ENCODE data around the gene TAF4.

The TAF4 gene

GRCh38 chr20:62043131-62043914, 22.4 kb downstream of the TAF4 start:
- no peak for DNase-seq

DNA sequence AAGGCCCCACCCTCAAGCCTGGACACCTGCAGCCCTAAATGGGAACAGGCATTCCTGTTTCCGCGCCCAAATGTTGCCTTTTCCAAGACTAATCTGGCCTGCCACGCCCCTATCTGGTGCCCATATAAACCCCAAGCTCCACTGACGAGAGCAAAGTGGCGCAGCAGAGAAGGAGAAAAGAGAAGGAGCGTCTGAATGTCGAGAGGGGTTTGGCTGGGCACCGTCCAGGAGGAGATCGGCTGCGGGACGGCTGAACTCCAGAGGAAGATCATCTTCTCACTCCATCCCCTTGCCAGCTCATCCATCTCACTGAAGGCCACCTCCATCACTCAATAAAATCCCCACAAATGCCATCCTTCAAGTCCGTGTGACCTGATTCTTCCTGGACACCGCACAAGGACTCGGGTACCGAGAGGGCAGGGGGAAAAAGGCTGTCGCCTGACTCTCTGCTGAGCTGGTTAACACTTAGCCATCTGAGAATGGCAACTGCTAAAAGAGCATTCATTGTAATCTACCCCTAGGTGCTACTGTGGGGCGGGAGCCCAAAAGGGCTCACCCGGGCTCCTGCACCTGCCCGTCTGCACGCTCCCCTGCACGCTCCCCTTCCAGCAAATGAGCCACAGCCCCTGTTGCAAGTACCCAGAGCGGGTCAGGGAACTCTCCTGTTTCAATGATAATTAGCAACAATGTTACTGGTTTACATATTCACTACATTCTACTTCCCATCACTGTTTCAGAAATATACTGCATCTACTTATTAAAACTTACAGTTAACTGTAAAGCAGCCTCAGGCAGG, 23.5 kb downstream of the TAF4 start:
- no peak for DNase-seq

GRCh38 chr20:62040933-62041332, 24.7 kb downstream of the TAF4 start:
- no peak for DNase-seq

- no peak for DNase-seq
These were observed 25.2 kb downstream of the TAF4 start for GRCh38 chr20:62040381-62040922.

- DNase-seq: no peak
These were observed 25.9 kb downstream of the TAF4 start for GRCh38 chr20:62039738-62040137.

DNA sequence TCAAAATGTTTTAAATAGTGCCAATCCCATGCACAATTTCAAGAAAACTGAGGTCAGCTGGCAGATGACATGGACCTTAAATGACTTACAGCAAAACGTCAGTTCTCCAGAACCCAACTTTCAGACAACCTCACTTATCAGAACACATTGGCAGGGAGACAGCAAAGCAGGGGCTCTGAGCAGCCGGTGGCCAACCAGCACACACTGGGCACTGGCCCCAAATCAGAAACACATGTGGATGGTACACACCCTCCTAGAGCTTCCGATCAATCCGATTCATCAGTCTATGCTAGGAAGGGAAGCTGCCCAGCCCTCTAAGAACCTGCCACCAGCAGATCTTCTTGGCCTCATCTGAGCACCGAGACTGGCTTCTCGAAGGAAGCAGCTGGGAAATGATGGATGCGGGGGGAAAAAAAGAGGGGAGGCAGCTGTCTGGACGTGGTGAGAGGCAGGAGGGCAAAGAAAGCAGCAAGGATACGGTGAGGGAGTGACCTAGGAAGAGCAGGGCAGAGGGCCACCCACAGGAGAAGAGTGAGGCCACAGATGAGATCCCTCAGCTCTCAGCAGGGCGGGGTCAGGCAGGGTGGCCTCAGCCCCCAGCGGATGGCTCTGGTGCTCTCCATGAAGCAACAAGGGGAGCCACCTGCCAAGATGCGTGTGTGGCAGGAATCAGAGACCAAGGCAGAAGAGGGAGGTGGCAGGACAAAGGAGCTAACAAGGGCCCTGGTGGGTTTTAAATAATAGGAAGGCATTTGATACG, 32.9 kb downstream of the TAF4 start:
- no peak for DNase-seq

GRCh38 chr20:62031462-62032092, 34.1 kb downstream of the TAF4 start:
- DNase-seq: no peak

- DNase-seq: peak; percentile 61
These were observed 34.7 kb downstream of the TAF4 start for GRCh38 chr20:62030834-62031434.

DNA sequence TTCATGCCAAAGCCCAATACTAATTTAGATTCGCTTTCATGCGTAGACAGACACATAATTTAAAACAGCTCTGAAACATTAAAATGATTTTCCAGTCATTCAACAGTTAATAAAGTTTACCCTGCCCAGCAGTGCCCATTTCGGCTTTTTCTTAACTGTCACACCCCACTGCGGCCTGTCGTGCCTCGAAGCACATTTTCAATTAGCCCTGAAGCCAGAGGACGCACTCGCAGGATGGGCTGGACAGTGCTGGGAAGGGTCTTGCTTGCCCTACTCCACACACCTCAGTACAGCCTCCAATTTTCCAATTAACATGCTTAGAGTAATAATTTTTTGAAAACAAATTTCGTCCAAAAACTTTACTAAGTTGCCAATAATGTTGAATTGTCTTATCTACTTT, 35.3 kb downstream of the TAF4 start:
- DNase-seq: no peak

DNA sequence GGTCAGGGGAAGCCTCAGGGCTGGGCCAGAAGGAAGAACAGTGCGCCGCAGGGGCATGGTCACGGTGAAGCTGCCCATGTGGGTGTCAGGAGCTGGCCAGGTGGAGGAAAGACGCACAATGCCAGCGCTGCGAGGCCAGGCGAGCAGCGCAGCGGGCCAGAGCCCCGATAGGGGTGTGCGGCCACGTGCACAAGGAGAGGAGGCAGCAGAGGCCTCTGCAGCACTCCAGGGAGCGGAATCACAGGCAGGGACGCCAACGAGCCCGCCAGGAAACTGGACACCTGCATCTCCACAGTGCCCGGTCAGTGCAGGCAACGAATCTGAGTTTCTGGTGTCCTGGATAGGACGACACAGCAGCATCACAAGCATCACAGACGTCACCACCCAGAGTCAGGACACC, 35.7 kb downstream of the TAF4 start:
- no peak for DNase-seq

GRCh38 chr20:62029296-62029695, 36.4 kb downstream of the TAF4 start:
- no peak for DNase-seq

GRCh38 chr20:62028384-62028783, 37.3 kb downstream of the TAF4 start:
- DNase-seq: no peak

- DNase-seq: no peak
These were observed 37.9 kb downstream of the TAF4 start for GRCh38 chr20:62027698-62028321.

DNA sequence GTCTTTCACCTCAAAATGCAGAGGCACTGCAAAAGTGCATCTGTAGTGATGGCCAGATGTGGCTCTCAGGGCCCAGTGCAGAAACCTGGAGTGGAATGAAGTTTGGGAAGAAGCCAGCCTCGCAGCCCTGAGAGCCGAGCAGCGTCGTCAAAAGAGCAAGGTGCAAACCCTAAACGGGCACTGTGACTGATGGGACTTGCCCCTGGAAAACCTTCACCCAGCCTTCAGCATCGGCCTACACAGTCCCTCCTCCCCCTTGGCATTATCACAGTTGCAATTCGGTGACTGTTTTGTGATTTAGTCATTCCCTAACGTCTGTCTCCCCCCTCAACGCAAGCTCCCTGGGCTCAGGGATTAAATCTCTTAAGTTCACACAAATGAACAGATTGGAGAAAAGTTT, 38.6 kb downstream of the TAF4 start:
- no peak for DNase-seq

GRCh38 chr20:62026564-62026856, 39.2 kb downstream of the TAF4 start:
- no peak for DNase-seq

DNA sequence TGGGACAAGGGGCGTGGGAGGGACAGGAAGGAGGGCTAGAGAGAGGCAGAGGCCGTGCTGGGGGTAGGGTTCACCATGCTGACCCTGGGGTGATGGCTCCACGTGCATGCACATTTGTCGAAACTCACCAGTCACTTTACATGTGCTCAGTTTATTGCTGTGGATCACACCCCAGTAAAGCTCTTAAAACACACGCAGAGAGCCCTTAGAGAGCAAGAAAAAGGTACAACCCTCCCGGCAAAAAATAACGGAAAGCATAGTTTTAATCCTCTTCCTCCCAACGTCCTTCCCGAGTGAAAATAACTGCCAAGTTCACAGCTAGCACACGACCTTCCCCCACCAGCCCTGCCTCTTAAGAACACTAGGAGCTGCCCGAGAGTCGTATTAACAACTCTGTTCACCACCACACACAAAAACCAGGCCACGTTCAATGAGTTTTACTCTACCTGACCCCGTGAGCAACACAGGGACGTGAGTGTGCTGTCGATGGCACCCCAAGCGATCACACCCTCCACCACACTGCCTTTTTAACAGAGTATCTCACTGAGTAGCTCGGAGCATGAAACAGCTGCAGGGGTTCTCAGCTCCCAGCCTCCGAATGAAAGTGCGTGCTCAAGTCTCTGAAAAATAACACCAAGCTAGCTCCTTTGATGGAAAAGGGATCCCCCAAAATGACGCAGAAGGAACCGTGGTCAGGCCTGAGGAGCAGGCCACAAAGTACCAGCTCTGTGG, 39.7 kb downstream of the TAF4 start:
- DNase-seq: peak; percentile 48

DNA sequence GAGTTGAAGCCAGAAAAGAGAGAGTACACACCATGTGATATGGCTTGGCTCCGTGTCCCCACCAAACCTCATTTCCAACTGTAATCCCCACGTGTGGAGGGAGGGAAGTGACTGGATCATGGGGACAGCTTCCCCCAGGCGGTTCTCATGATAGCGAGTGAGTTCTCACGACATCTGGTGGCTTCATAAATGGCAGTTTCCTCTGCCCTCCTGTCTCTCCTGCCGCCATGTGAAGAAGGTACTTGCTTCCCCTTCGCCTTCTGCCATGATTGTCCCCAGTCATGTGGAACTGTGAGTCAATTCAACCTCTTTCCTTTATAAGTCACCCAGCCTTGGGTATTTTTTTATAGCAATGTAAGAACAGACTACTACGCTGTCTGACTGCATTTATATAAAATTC, 40.3 kb downstream of the TAF4 start:
- DNase-seq: no peak

GRCh38 chr20:62023935-62024334, 41.7 kb downstream of the TAF4 start:
- no peak for DNase-seq

GRCh38 chr20:62022575-62023139, 43.0 kb downstream of the TAF4 start:
- no peak for DNase-seq

GRCh38 chr20:62021793-62022385, 43.8 kb downstream of the TAF4 start:
- DNase-seq: no peak

Data from CD4-positive, alpha-beta T cell treated with Interleukin-6 for 4 hours (primary cell).